Immature natural killer cell (primary cell): Measurements from ENCODE around the gene HADHB. TPM values are rescaled to one million over a fixed set of nuclear protein-coding genes. Genes with fewer than 3 reads are reported as not detected.

Source experiments
- DNase-seq, 3 donors: peaks; one replicate each; pipeline ENCODE4 v3.0.0; 2022; ENCODE audit warnings: mixed read lengths in 1 of 3
- H3K27ac Mint-ChIP-seq, 6 donors: one replicate each; pipeline ENCODE4 v1.8.0; 2020; ENCODE audit warnings: mixed read lengths in 6 of 6, mild to moderate bottlenecking in 5 of 6, inconsistent platforms in 4 of 6, moderate library complexity in 3 of 6
- H3K27me3 Mint-ChIP-seq, 3 donors: one replicate each; pipeline ENCODE4 v1.8.0; 2020 to 2021; ENCODE audit warnings: low read depth in 3 of 3, mild to moderate bottlenecking in 3 of 3, mixed read lengths in 3 of 3, moderate library complexity in 3 of 3, inconsistent platforms in 1 of 3
- H3K36me3 Mint-ChIP-seq, 3 donors: one replicate each; pipeline ENCODE4 v1.8.0; 2020; ENCODE audit warnings: mixed read lengths in 3 of 3, inconsistent platforms in 2 of 3, mild to moderate bottlenecking in 2 of 3
- H3K4me1 Mint-ChIP-seq, 2 donors: one replicate each; pipeline ENCODE4 v1.8.0; 2020; ENCODE audit warnings: inconsistent platforms in 2 of 2, mild to moderate bottlenecking in 2 of 2, mixed read lengths in 2 of 2, moderate library complexity in 1 of 2
- H3K4me3 Mint-ChIP-seq, 5 donors: one replicate each; pipeline ENCODE4 v1.8.0; 2020; ENCODE audit warnings: mild to moderate bottlenecking in 5 of 5, mixed read lengths in 5 of 5, inconsistent platforms in 3 of 5, moderate library complexity in 3 of 5
- H3K9me3 Mint-ChIP-seq, 6 donors: one replicate each; pipeline ENCODE4 v1.8.0; 2020; ENCODE audit warnings: mild to moderate bottlenecking in 6 of 6, mixed read lengths in 6 of 6, inconsistent platforms in 4 of 6, moderate library complexity in 3 of 6
- polyA plus RNA-seq, 3 donors: library from polyadenylated mRNA; unstranded; fragments of 300-500 nt; fragmentation: Illumina TruSeq; gene quantifications; one replicate each; pipeline ENCODE4 v1.2.3, GENCODE V29; 2021

Gene HADHB
- polyA plus RNA-seq, 3 donors from 2014 or later, result 72.3 to 96.8 (median 74.9) TPM

DNA sequence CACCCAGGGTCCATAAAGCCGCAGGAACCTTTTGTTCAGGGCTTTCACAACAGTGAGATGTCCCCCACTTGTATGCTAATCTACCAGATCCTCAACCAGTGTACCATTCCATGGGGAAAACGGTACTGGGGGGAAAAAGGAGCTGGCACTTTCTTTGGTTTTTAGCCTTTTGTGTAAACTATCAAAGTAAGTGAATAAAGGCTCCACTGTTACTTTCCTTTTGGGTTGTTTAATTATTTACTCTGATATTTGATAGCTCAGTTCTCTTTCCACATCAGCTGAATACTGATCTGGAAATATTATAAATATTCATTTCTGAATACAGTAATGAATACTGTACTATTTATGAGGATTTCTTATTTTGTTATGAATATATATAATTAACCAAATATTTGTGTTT lies 20.6 kb upstream of the HADHB start:
- Mint-ChIP-seq H3K4me3 (no peak overlapping the region), H3K36me3 (peaks cover 14 to 26% (median 17%) of the 10 kb centered on the region in 3 donors), H3K4me1 (no peaks in the 10 kb centered on the region), H3K9me3 (no peaks in the 10 kb centered on the region), H3K27ac (no peak overlapping the region), H3K27me3 (no peaks in the 10 kb centered on the region)
- DNase-seq, result no peak

GRCh38 chr2:26229595-26229994 lies 15.1 kb upstream of the HADHB start:
- peaks cover 14 to 52% (median 32%) of the 10 kb centered on the region in 3 donors for H3K36me3 Mint-ChIP-seq
- no peak for DNase-seq
- no peaks in the 10 kb centered on the region for H3K27me3 Mint-ChIP-seq
- no peak overlapping the region for H3K4me3 Mint-ChIP-seq
- no peaks in the 10 kb centered on the region for H3K9me3 Mint-ChIP-seq
- no peak overlapping the region for H3K27ac Mint-ChIP-seq
- H3K4me1 Mint-ChIP-seq, result no peaks in the 10 kb centered on the region

DNA sequence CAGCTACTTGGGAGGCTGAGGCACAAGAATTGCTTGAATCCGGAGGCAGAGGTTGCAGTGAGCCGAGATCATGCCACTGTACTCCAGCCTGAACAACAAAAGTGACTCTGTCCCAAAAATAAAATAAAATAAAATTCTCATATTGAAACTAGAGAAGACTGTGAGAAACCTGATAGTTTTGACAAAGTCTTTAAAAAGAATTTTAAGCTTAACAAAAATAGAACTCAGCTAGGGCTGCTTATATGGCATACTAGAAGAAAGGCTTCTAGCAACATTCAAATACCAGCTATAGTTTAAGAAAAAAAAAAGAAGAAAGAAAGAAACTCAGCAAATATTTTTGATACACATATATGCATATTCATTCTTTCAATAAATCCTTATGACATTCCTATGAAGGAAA lies 13.9 kb upstream of the HADHB start:
- H3K27me3 Mint-ChIP-seq, result no peaks in the 10 kb centered on the region
- DNase-seq, result no peak
- H3K4me1 Mint-ChIP-seq, result no peaks in the 10 kb centered on the region
- H3K4me3 Mint-ChIP-seq, result no peak overlapping the region
- peaks cover 15 to 52% (median 32%) of the 10 kb centered on the region in 3 donors for H3K36me3 Mint-ChIP-seq
- no peak overlapping the region for H3K27ac Mint-ChIP-seq
- no peaks in the 10 kb centered on the region for H3K9me3 Mint-ChIP-seq

- H3K4me3 Mint-ChIP-seq, result no peak overlapping the region
- no peaks in the 10 kb centered on the region for H3K9me3 Mint-ChIP-seq
- H3K36me3 Mint-ChIP-seq, result peaks cover 14 to 29% (median 18%) of the 10 kb centered on the region in 3 donors
- H3K27ac Mint-ChIP-seq, result no peak overlapping the region
- peaks cover 10 to 13% of the 10 kb centered on the region in 2 donors for H3K4me1 Mint-ChIP-seq
- H3K27me3 Mint-ChIP-seq, result no peaks in the 10 kb centered on the region
- no peak for DNase-seq
Measured at GRCh38 chr2:26235089-26235488, 9.7 kb upstream of the HADHB start.

DNA sequence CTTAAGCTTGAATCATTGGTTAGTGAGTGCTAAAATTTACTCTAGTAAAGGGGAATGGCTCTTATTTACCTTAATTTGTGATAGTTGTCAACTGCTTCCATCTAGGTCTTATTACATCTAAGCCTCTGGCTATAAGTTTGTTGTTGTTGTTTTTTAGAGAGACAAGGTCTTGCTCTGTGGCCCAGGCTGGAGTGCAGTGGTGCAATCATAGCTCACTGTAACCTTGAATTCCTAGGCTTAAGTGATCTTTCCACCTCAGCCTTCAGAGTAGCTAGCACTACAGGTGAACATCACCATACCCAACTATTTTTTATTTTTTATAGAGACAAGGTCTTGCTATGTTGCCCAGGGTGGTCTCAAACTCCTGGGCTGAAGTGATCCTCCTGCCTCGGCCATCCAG lies 6.9 kb upstream of the HADHB start:
- no peak for DNase-seq
- Mint-ChIP-seq H3K9me3 (no peaks in the 10 kb centered on the region), H3K4me1 (peaks cover 28 to 38% of the 10 kb centered on the region in 2 donors), H3K27me3 (no peaks in the 10 kb centered on the region), H3K27ac (no peak overlapping the region), H3K4me3 (no peak overlapping the region), H3K36me3 (peaks cover 12 to 16% (median 14%) of the 10 kb centered on the region in 3 donors)

DNA sequence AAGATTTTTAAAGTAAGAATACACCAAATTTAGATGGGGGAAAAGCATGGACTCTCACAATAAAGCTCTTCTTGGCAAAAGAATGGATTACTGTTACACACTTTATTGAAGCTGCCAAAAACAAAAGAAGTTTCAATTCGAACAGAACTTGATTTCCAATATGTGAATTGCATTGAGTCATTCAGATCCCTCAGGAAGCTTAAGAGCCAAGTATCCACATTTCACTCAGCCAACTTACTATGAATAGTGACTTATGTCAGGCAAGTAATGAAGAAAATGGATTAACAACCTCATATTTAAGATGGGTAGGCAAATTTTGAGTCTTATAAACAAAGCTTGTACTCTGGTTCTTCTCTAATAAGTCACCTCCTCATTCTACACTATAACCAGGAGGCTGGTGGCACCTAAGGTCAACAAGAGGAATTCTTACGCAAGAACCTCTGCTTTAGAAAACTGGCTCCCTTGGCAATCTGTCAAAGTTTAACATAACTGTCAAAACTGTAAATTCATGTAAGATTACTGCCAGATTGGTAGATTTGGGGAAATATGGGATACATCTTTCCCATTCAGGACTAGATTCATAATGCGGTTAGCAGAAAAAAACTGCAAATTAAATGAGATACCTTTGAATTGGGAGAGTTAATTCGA lies 6.3 kb upstream of the HADHB start:
- DNase-seq, result no peak
- peaks cover 9 to 12% (median 11%) of the 10 kb centered on the region in 3 donors for H3K36me3 Mint-ChIP-seq
- no peaks in the 10 kb centered on the region for H3K9me3 Mint-ChIP-seq
- peaks cover 33 to 44% of the 10 kb centered on the region in 2 donors for H3K4me1 Mint-ChIP-seq
- H3K4me3 Mint-ChIP-seq, result no peak overlapping the region
- H3K27ac Mint-ChIP-seq, result no peak overlapping the region
- peaks cover 0 to 1% (median 0%) of the 10 kb centered on the region in 3 donors for H3K27me3 Mint-ChIP-seq

- Mint-ChIP-seq H3K4me1 (peaks cover 62 to 74% of the 10 kb centered on the region in 2 donors), H3K4me3 (peak overlapping the region in 3 of 5 donors; percentile 41 to 47 (median 46)), H3K27me3 (peaks cover 5 to 14% (median 13%) of the 10 kb centered on the region in 3 donors), H3K9me3 (no peaks in the 10 kb centered on the region), H3K36me3 (peaks cover 0 to 4% (median under 1%) of the 10 kb centered on the region in 3 donors), H3K27ac (peak overlapping the region in 2 of 6 donors; percentile 32 to 38)
- no peak for DNase-seq
Measured at GRCh38 chr2:26241928-26242436, 2.8 kb upstream of the HADHB start.

DNA sequence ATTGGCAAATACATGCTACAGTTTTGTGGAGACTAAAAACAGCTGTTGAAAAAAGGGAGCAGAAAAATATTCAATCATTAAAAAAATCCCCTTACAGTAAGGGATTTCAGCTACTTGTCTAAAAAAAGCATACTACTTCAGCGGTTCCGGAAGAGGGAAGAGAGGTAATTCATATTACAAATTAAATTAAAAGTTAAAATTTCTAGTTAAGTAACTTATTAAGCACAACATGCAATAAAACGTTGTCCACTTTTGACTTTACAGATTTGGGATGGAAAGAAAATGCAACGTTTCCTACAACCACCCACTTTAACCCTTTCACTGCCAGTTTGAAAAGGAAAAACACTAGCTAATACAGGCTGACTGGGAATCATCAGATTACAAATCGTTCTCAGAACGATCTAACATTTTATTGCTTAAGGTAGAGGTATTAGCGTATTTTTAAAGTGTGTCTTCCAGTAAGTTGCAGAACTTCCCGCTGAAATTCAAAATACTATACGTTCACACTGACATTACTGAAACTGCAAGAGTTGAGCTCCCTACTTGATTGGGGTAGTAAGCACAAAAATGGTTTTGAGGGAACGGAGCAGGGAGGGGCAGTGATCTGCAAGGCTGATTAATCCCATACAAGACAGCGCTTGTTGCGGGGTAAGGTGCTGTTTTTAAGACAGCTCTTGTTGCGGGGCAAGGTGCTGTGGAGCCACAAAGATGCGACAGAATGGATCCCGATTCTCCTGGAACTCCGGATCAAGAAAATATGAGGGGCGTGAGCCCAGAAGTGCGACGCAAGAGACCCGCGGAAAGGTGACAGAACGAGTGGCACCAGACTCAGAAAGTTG lies 1.1 kb upstream of the HADHB start:
- H3K4me1 Mint-ChIP-seq, result peaks cover 64 to 79% of the 10 kb centered on the region in 2 donors
- H3K27me3 Mint-ChIP-seq, result peaks cover 5 to 14% (median 13%) of the 10 kb centered on the region in 3 donors
- H3K4me3 Mint-ChIP-seq, result peak overlapping the region; percentile 95 to 100 (median 99)
- DNase-seq, result no peak
- no peaks in the 10 kb centered on the region for H3K9me3 Mint-ChIP-seq
- no peaks in the 10 kb centered on the region for H3K36me3 Mint-ChIP-seq
- H3K27ac Mint-ChIP-seq, result peak overlapping the region; percentile 94 to 100 (median 99)

DNA sequence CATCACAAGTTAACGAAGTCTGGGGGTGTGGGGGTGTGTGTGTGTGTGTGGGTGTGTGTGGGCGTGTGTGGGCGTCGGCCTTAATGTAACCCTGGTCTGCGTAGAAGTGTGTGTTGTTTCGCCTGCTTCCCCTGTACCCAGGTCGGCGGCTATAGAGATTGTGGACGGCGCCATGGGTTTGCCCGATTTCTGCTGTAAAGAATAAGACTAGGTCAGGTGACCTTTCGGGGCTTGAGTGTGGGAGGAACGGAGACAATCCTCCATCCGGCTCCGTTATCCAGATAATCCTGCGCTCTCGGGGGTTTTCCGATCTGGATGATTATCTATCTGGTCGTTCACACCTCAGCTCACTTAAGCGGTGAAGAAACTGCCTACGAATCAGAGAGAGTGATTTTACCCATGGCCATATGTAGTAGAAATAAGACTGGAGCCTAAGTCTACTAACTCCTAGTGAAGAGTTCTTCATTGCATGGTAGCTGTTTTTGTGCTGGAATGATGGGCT lies 543 bp downstream of the HADHB start:
- H3K4me1 Mint-ChIP-seq, result peaks cover 54 to 64% of the 10 kb centered on the region in 2 donors
- H3K27me3 Mint-ChIP-seq, result peaks cover 5 to 14% (median 13%) of the 10 kb centered on the region in 3 donors
- H3K27ac Mint-ChIP-seq, result peak overlapping the region; percentile 94 to 100 (median 99)
- H3K36me3 Mint-ChIP-seq, result no peaks in the 10 kb centered on the region
- H3K4me3 Mint-ChIP-seq, result peak overlapping the region; percentile 95 to 100 (median 99)
- peak in 1 of 3 donors; percentile 40 for DNase-seq
- H3K9me3 Mint-ChIP-seq, result no peaks in the 10 kb centered on the region

GRCh38 chr2:26245810-26246209 lies 1.1 kb downstream of the HADHB start:
- Mint-ChIP-seq H3K4me3 (peak overlapping the region; percentile 95 to 100 (median 99)), H3K27ac (peak overlapping the region; percentile 94 to 100 (median 99)), H3K9me3 (no peaks in the 10 kb centered on the region), H3K36me3 (no peaks in the 10 kb centered on the region), H3K4me1 (peaks cover 50 to 59% of the 10 kb centered on the region in 2 donors), H3K27me3 (peaks cover 5 to 14% (median 13%) of the 10 kb centered on the region in 3 donors)
- peak in 2 of 3 donors; percentile 7 to 8 for DNase-seq

- Mint-ChIP-seq H3K4me1 (peaks cover 47 to 57% of the 10 kb centered on the region in 2 donors), H3K27ac (peak overlapping the region in 4 of 6 donors; percentile 35 to 94 (median 56)), H3K36me3 (no peaks in the 10 kb centered on the region), H3K4me3 (peak overlapping the region; percentile 48 to 99 (median 51)), H3K9me3 (no peaks in the 10 kb centered on the region), H3K27me3 (peaks cover 5 to 14% (median 13%) of the 10 kb centered on the region in 3 donors)
- no peak for DNase-seq
Measured at GRCh38 chr2:26246818-26247217, 2.1 kb downstream of the HADHB start.

DNA sequence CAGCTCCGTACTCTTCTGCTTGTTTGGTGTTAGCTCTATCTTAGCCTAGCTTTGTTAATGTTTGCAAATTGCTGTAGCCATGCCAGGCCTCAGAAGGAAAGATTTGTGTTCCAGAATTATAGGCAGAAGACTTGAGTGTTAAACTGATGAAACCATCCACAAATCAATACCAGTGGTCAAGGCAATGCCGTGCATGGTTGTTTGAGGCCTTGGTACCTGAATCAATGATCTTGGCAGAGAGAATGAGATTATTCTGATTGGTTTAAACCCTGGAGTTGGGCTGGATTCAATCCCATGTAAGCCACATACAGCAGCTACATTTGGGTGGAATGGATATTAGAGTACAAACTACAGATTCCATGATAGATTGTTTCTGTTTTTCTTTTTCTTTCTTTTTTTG lies 4.9 kb downstream of the HADHB start:
- Mint-ChIP-seq H3K4me3 (no peak overlapping the region), H3K4me1 (peaks cover 26 to 46% of the 10 kb centered on the region in 2 donors), H3K27me3 (peaks cover 4 to 6% (median 5%) of the 10 kb centered on the region in 3 donors), H3K27ac (no peak overlapping the region), H3K36me3 (peaks cover 0 to 1% (median 0%) of the 10 kb centered on the region in 3 donors), H3K9me3 (no peaks in the 10 kb centered on the region)
- no peak for DNase-seq

GRCh38 chr2:26251893-26252292 lies 7.2 kb downstream of the HADHB start:
- no peak for DNase-seq
- Mint-ChIP-seq H3K9me3 (no peaks in the 10 kb centered on the region), H3K27ac (no peak overlapping the region)

More at GRCh38 chr2:26251893-26252292, 7.2 kb downstream of the HADHB start:
- Mint-ChIP-seq H3K27me3 (no peaks in the 10 kb centered on the region), H3K4me3 (no peak overlapping the region), H3K36me3 (peaks cover 0 to 6% (median 3%) of the 10 kb centered on the region in 3 donors), H3K4me1 (peaks cover 5 to 34% of the 10 kb centered on the region in 2 donors)
